ENCODE measurements around the gene TBC1D22A. TPM values are rescaled to one million over a fixed set of nuclear protein-coding genes. Genes with fewer than 3 reads are reported as not detected.

TBC1D22A gene
- total RNA-seq, 2 experiments from 2014 or later, result 22.3 to 43.9 TPM

GRCh38 chr22:47053013-47053725 lies 290.7 kb downstream of the TBC1D22A start:
- TF ChIP-seq CTCF (conservative IDR thresholded peaks at IDR 0.05; ENCODE audit: low read length), result no peak
- TF ChIP-seq EZH2phosphoT487 (IDR thresholded peaks at IDR 0.05; ENCODE audit: borderline replicate concordance, low read depth, low read length), result no peak
- Histone ChIP-seq H3K27ac (ENCODE audit: low read depth, low read length, poor library complexity, severe bottlenecking) (no peak overlapping the region), H4K20me1 (ENCODE audit: insufficient read depth, low read length) (no peaks in the 10 kb centered on the region), H3K4me2 (ENCODE audit: low read length) (no peak overlapping the region), H3K9me2 (ENCODE audit: insufficient read depth, low read length) (no peaks in the 10 kb centered on the region), H2AFZ (ENCODE audit: low read length) (no peak overlapping the region), H3K79me2 (ENCODE audit: insufficient read depth, low read depth, low read length) (no peaks in the 10 kb centered on the region), H3K4me1 (ENCODE audit: insufficient read depth, low read length, poor library complexity, severe bottlenecking) (no peaks in the 10 kb centered on the region), H3K9me3 (ENCODE audit: low read length) (no peaks in the 10 kb centered on the region), H3K4me3 (ENCODE audit: low read depth, low read length, poor library complexity, severe bottlenecking) (no peak overlapping the region), H3K36me3 (ENCODE audit: insufficient read depth, low read length) (no peaks in the 10 kb centered on the region)
- intact Hi-C loops (cut with micrococcal nuclease; ENCODE audit: unreplicated experiment), result no loop called here
- DNase-seq (ENCODE audit: low spot score), result no peak
- ChIA-PET POLR2A (no interaction called here), CTCF (ENCODE audit: unreplicated experiment) (no interaction called here)
- BruUV-seq (replicated peaks), result no TSS peak

GRCh38 chr22:47053726-47054141 lies 291.3 kb downstream of the TBC1D22A start:
- ChIA-PET POLR2A (no interaction called here), CTCF (ENCODE audit: unreplicated experiment) (no interaction called here)
- H3K9me3 ChIP-seq (ENCODE audit: low read length), result no peaks in the 10 kb centered on the region
- H3K36me3 ChIP-seq (ENCODE audit: insufficient read depth, low read length), result no peaks in the 10 kb centered on the region
- H3K4me3 ChIP-seq (ENCODE audit: low read depth, low read length, poor library complexity, severe bottlenecking), result no peak overlapping the region
- H3K27ac ChIP-seq (ENCODE audit: low read depth, low read length, poor library complexity, severe bottlenecking), result no peak overlapping the region
- no peak overlapping the region for H2AFZ ChIP-seq (ENCODE audit: low read length)
- H3K9me2 ChIP-seq (ENCODE audit: insufficient read depth, low read length), result no peaks in the 10 kb centered on the region
- intact Hi-C loops (cut with micrococcal nuclease; ENCODE audit: unreplicated experiment), result no loop called here
- peaks cover 5% of the 10 kb centered on the region for H3K4me1 ChIP-seq (ENCODE audit: insufficient read depth, low read length, poor library complexity, severe bottlenecking)
- DNase-seq (ENCODE audit: low spot score), result no peak
- no peaks in the 10 kb centered on the region for H3K79me2 ChIP-seq (ENCODE audit: insufficient read depth, low read depth, low read length)
- H4K20me1 ChIP-seq (ENCODE audit: insufficient read depth, low read length), result no peaks in the 10 kb centered on the region
- no peak for TF ChIP-seq EZH2phosphoT487 (IDR thresholded peaks at IDR 0.05; ENCODE audit: borderline replicate concordance, low read depth, low read length)
- no peak for TF ChIP-seq CTCF (conservative IDR thresholded peaks at IDR 0.05; ENCODE audit: low read length)
- no peak overlapping the region for H3K4me2 ChIP-seq (ENCODE audit: low read length)
- BruUV-seq (replicated peaks), result no TSS peak

GRCh38 chr22:47054231-47055072 lies 292.0 kb downstream of the TBC1D22A start:
- Histone ChIP-seq H2AFZ (ENCODE audit: low read length) (no peak overlapping the region), H3K79me2 (ENCODE audit: insufficient read depth, low read depth, low read length) (no peaks in the 10 kb centered on the region), H3K4me3 (ENCODE audit: low read depth, low read length, poor library complexity, severe bottlenecking) (no peak overlapping the region), H3K27ac (ENCODE audit: low read depth, low read length, poor library complexity, severe bottlenecking) (no peak overlapping the region), H4K20me1 (ENCODE audit: insufficient read depth, low read length) (no peaks in the 10 kb centered on the region), H3K4me2 (ENCODE audit: low read length) (no peak overlapping the region), H3K36me3 (ENCODE audit: insufficient read depth, low read length) (no peaks in the 10 kb centered on the region), H3K9me3 (ENCODE audit: low read length) (no peaks in the 10 kb centered on the region), H3K9me2 (ENCODE audit: insufficient read depth, low read length) (no peaks in the 10 kb centered on the region), H3K4me1 (ENCODE audit: insufficient read depth, low read length, poor library complexity, severe bottlenecking) (peaks cover 12% of the 10 kb centered on the region)
- no peak for DNase-seq (ENCODE audit: low spot score)
- TF ChIP-seq EZH2phosphoT487 (IDR thresholded peaks at IDR 0.05; ENCODE audit: borderline replicate concordance, low read depth, low read length) (no peak), CTCF (conservative IDR thresholded peaks at IDR 0.05; ENCODE audit: low read length) (no peak)
- POLR2A ChIA-PET, result no interaction called here
- CTCF ChIA-PET (ENCODE audit: unreplicated experiment), result no interaction called here
- BruUV-seq (replicated peaks), result no TSS peak
- intact Hi-C loops (cut with micrococcal nuclease; ENCODE audit: unreplicated experiment), result no loop called here

Data from OCI-LY7 (cell line).